HepG2 (cell line): ENCODE data around the gene EED. TPM values are rescaled to one million over a fixed set of nuclear protein-coding genes. Genes with fewer than 3 reads are reported as not detected.

Experiments used
- ATAC-seq: fragments of 200-7000 bp; cut with Tn5 transposase; 3 replicates; pipeline ENCODE4 v1.9.1; 2020; ENCODE audit warnings: mild to moderate bottlenecking, moderate library complexity
- BruUV-seq: library from RNA; stranded (reverse); fragments of 400-500 nt; replicated peaks from 2 replicates; lab custom pipeline; 2021; lab: Mats Ljungman, UMichigan
- CTCF ChIA-PET: fragments of 300-600 bp; formaldehyde crosslinking; extraction: SDS; loops from one replicate; lab custom pipeline; 2021; ENCODE audit warnings: low total read pairs, inconsistent platforms, low intra/inter-chr PET ratio; lab: Yijun Ruan, JAX
- POLR2A ChIA-PET: fragments of 350-600 bp; sonication (Branson Sonifier 250); formaldehyde crosslinking; loops from one replicate; lab custom pipeline; 2020; ENCODE audit warnings: antibody characterized with exemption, inconsistent platforms; lab: Yijun Ruan, JAX
- DNase-seq: peaks from one replicate; pipeline ENCODE4 v3.0.0-alpha.2; 2015; ENCODE audit warnings: low spot score
- FAIRE-seq: peaks from 3 replicates; lab custom pipeline; 2011; peaks lifted over from hg19 to GRCh38; lab: Jason Lieb, UNC
- H2AFZ ChIP-seq: one replicate; pipeline ENCODE4 v1.6.1; 2011; ENCODE audit warnings: low read length, inconsistent platforms
- H3K27ac ChIP-seq: fragments of 300-600 bp; 3 replicates; pipeline ENCODE4 v1.8.0; 2011; ENCODE audit warnings: mixed run types, mild to moderate bottlenecking, mixed read lengths, low read length, inconsistent platforms; ENCODE audit not compliant: insufficient read depth; ENCODE audit errors: extremely low read length
- H3K27me3 ChIP-seq, 2 experiments: fragments of 200-600 bp in 1 of 2; 2 replicates in 1 of 2; 3 replicates in 1 of 2; pipeline versions ENCODE4 v1.6.0 to v1.8.0; 2011; ENCODE audit warnings: low read length in 2 of 2, mild to moderate bottlenecking in 2 of 2, moderate library complexity in 2 of 2, inconsistent platforms in 1 of 2; ENCODE audit not compliant: insufficient read depth in 2 of 2, control insufficient read depth in 1 of 2
- H3K36me3 ChIP-seq, 2 experiments: fragments of 200-600 bp in 1 of 2; replicated peaks in 1 of 2; 2 replicates in 1 of 2; 3 replicates in 1 of 2; pipeline versions ENCODE4 v1.5.1 to v1.8.0; 2011; ENCODE audit warnings: low read length in 2 of 2, inconsistent platforms in 1 of 2; ENCODE audit not compliant: insufficient read depth in 2 of 2, control insufficient read depth in 1 of 2
- H3K4me1 ChIP-seq: 2 replicates; pipeline ENCODE4 v1.5.1; 2012; ENCODE audit warnings: low read length, inconsistent platforms; ENCODE audit not compliant: insufficient read depth
- H3K4me2 ChIP-seq: 2 replicates; pipeline ENCODE4 v1.6.0; 2011; ENCODE audit warnings: low read depth, low read length, inconsistent platforms
- H3K4me3 ChIP-seq, 3 experiments: fragments of 200-600 bp in 1 of 3; sonication (generic), shearing (Covaris generic) in 1 of 3; replicated peaks in 1 of 3; 2 replicates each; pipeline ENCODE4 v1.5.1; 2011 to 2016; ENCODE audit warnings: low read length in 3 of 3, inconsistent platforms in 2 of 3, low read depth in 2 of 3, mild to moderate bottlenecking in 2 of 3, control low read depth in 1 of 3, mixed read lengths in 1 of 3; ENCODE audit not compliant: insufficient read depth in 1 of 3
- H3K79me2 ChIP-seq: one replicate; pipeline ENCODE4 v1.6.1; 2011; ENCODE audit warnings: low read length, inconsistent platforms; ENCODE audit not compliant: insufficient read depth
- H3K9ac ChIP-seq: 2 replicates; pipeline ENCODE4 v1.6.0; 2011; ENCODE audit warnings: mild to moderate bottlenecking, low read depth, low read length, inconsistent platforms; ENCODE audit not compliant: insufficient read depth
- H3K9me3 ChIP-seq: 2 replicates; pipeline ENCODE4 v1.5.1; 2012; ENCODE audit warnings: mild to moderate bottlenecking, low read length
- H4K20me1 ChIP-seq: 2 replicates; pipeline ENCODE4 v1.6.0; 2011; ENCODE audit warnings: inconsistent platforms, mild to moderate bottlenecking, low read length, moderate library complexity; ENCODE audit not compliant: insufficient read depth
- CEBPB ChIP-seq: IDR thresholded peaks from 2 replicates; pipeline ENCODE4 v1.6.1; 2011; ENCODE audit warnings: low read depth, low read length, improper control_type of control experiment, borderline replicate concordance
- EED ChIP-seq: sonication (generic); formaldehyde crosslinking; IDR thresholded peaks from 2 replicates; pipeline ENCODE4 v1.5.0; 2020; ENCODE audit warnings: mild to moderate bottlenecking, missing genetic modification reagents
- HNRNPK ChIP-seq: fragments of 200-400 bp; formaldehyde crosslinking; IDR thresholded peaks from 2 replicates; pipeline ENCODE4 v1.6.1; 2018; ENCODE audit warnings: low read length, low read depth, moderate library complexity, mild to moderate bottlenecking; ENCODE audit not compliant: poor library complexity, severe bottlenecking
- IRX3 ChIP-seq: sonication (generic); formaldehyde crosslinking; IDR thresholded peaks from 2 replicates; pipeline ENCODE4 v1.8.1; 2023; ENCODE audit warnings: mild to moderate bottlenecking, low read depth, missing genetic modification reagents, borderline replicate concordance
- KLF16 ChIP-seq, 2 experiments: sonication (generic) in 1 of 2; formaldehyde crosslinking in 1 of 2; IDR thresholded peaks; 2 replicates each; pipeline versions ENCODE4 v1.6.1 to v1.8.0; 2016 to 2023; ENCODE audit warnings: missing genetic modification reagents in 2 of 2, missing compliant biosample characterization in 1 of 2
- MAFF ChIP-seq: IDR thresholded peaks from 2 replicates; pipeline ENCODE4 v1.6.1; 2011; ENCODE audit warnings: low read depth, low read length, improper control_type of control experiment
- SNAI1 ChIP-seq: sonication (generic); formaldehyde crosslinking; IDR thresholded peaks from 2 replicates; pipeline ENCODE4 v1.5.0; 2020; ENCODE audit warnings: mild to moderate bottlenecking, missing genetic modification reagents, borderline replicate concordance
- U2AF1 ChIP-seq: fragments of 200-400 bp; formaldehyde crosslinking; optimal IDR thresholded peaks from 2 replicates; pipeline ENCODE3; 2017; ENCODE audit warnings: mild to moderate bottlenecking, low read depth, low read length
- ZBTB7B ChIP-seq: sonication (generic); formaldehyde crosslinking; IDR thresholded peaks from 2 replicates; pipeline ENCODE4 v1.4.0; 2020; ENCODE audit warnings: missing genetic modification reagents
- ZFP1 ChIP-seq: IDR thresholded peaks from 2 replicates; pipeline ENCODE4 v1.6.1; 2016
- ZNF136 ChIP-seq: sonication (generic); formaldehyde crosslinking; IDR thresholded peaks from 2 replicates; pipeline ENCODE4 v1.8.1; 2022; ENCODE audit warnings: low read depth, mild to moderate bottlenecking, moderate library complexity, missing genetic modification reagents
- ZNF337 ChIP-seq: sonication (generic); formaldehyde crosslinking; IDR thresholded peaks from 2 replicates; pipeline ENCODE4 v1.5.1; 2020; ENCODE audit warnings: missing genetic modification reagents, low read depth, mild to moderate bottlenecking, borderline replicate concordance
- ZNF354B ChIP-seq: sonication (generic); formaldehyde crosslinking; IDR thresholded peaks from 2 replicates; pipeline ENCODE4 v1.8.0; 2022; ENCODE audit warnings: mild to moderate bottlenecking, missing genetic modification reagents
- ZNF713 ChIP-seq: sonication (generic); formaldehyde crosslinking; IDR thresholded peaks from 2 replicates; pipeline ENCODE4 v1.4.0; 2020; ENCODE audit warnings: mild to moderate bottlenecking, missing genetic modification reagents
- ZNF777 ChIP-seq: sonication (generic); formaldehyde crosslinking; IDR thresholded peaks from 2 replicates; pipeline ENCODE4 v1.4.0; 2020; ENCODE audit warnings: missing genetic modification reagents
- ZNF83 ChIP-seq: sonication (generic); formaldehyde crosslinking; IDR thresholded peaks from 2 replicates; pipeline ENCODE4 v1.4.0; 2020; ENCODE audit warnings: missing genetic modification reagents, mild to moderate bottlenecking, borderline replicate concordance
- ZNF879 ChIP-seq: sonication (generic); formaldehyde crosslinking; IDR thresholded peaks from 2 replicates; pipeline ENCODE4 v1.8.1; 2023; ENCODE audit warnings: missing genetic modification reagents
- ZSCAN21 ChIP-seq: sonication (generic); formaldehyde crosslinking; IDR thresholded peaks from 2 replicates; pipeline ENCODE4 v1.8.0; 2022; ENCODE audit warnings: mild to moderate bottlenecking, missing genetic modification reagents, moderate library complexity, borderline replicate concordance
- WGBS: methylation state at CpG from one replicate; pipeline ENCODE4 v1.1.6; 2017; ENCODE audit warnings: low lambda C conversion rate; 5-methylcytosine and 5-hydroxymethylcytosine counted together
- in situ Hi-C: cut with HindIII; loops from 2 replicates; pipeline ENCODE4 v1.10.0; 2017; ENCODE audit warnings: low pct_unique_long_range_greater_than_20kb; ENCODE audit not compliant: extremely low pct_ligation_motif_present
- intact Hi-C: fragments of 100-400 bp; cut with micrococcal nuclease; formaldehyde crosslinking; loops from one replicate; pipeline ENCODE4 v1.10.0; 2022; ENCODE audit not compliant: unreplicated experiment
- polyA plus RNA-seq, 8 experiments: library from polyadenylated mRNA; depleted of rRNA in 3 of 8; stranded (reverse) in 7 of 8; unstranded in 1 of 8; fragments of >200 nt; fragmentation: Illumina TruSeq in 4 of 8; extraction: Trizol in 4 of 8; gene quantifications; 2 replicates each; pipeline versions ENCODE4 v1.2.1 to v1.2.3, GENCODE V29; 2011 to 2016; ENCODE audit warnings: low read depth in 4 of 8, missing spikeins in 1 of 8, mixed read lengths in 1 of 8; ENCODE audit not compliant: insufficient read depth in 1 of 8
- total RNA-seq, 5 experiments: library from RNA; depleted of rRNA; stranded (reverse); fragments of >200 nt; fragmentation: Illumina TruSeq; extraction: Trizol; gene quantifications; 2 replicates each; pipeline ENCODE4 v1.2.3, GENCODE V29; 2016; ENCODE audit warnings: low read depth in 1 of 5
- TF ChIP-seq, protein P1 (sequence below), 2 experiments: sonication (generic) in 1 of 2; formaldehyde crosslinking in 1 of 2; IDR thresholded peaks; 2 replicates each; pipeline versions ENCODE4 v1.5.1 to v1.6.1; 2011 to 2020; ENCODE audit warnings: borderline replicate concordance in 1 of 2, low read depth in 1 of 2, low read length in 1 of 2, mild to moderate bottlenecking in 1 of 2, missing genetic modification reagents in 1 of 2, moderate library complexity in 1 of 2
- TF ChIP-seq, protein P2 (sequence below): sonication (generic); formaldehyde crosslinking; IDR thresholded peaks from 2 replicates; pipeline ENCODE4 v1.8.1; 2023; ENCODE audit warnings: missing genetic modification reagents, inconsistent platforms, borderline replicate concordance

The EED gene
- total and polyA plus RNA-seq, 2 of the 13 experiments (the other 11 are each of a cell fraction or from before 2014, with no cell fraction given) = 11.0 to 28.4 TPM

GRCh38 chr11:86259730-86260129, 15.2 kb downstream of the EED start:
- H3K4me3 ChIP-seq = no peak overlapping the region
- H3K27ac ChIP-seq = no peak overlapping the region
- intact Hi-C loops = no loop called here
- peaks cover 7% of the 10 kb centered on the region for H3K79me2 ChIP-seq
- H3K27me3 ChIP-seq = no peaks in the 10 kb centered on the region; a peak in 1 of 5 replicates
- no peak overlapping the region for H2AFZ ChIP-seq
- peaks cover 6 to 39% of the 10 kb centered on the region in 2 experiments for H3K36me3 ChIP-seq
- no TSS peak for BruUV-seq
- no peak for TF ChIP-seq SNAI1
- TF ChIP-seq ZBTB7B (CRISPR knock-in tag) = no peak
- TF ChIP-seq, protein P1, sequence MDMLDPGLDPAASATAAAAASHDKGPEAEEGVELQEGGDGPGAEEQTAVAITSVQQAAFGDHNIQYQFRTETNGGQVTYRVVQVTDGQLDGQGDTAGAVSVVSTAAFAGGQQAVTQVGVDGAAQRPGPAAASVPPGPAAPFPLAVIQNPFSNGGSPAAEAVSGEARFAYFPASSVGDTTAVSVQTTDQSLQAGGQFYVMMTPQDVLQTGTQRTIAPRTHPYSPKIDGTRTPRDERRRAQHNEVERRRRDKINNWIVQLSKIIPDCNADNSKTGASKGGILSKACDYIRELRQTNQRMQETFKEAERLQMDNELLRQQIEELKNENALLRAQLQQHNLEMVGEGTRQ (IDR thresholded peaks at IDR 0.05; ENCODE audit: low read depth, low read length) = no peak
- TF ChIP-seq, protein P1 (CRISPR knock-in tag; IDR thresholded peaks at IDR 0.05; ENCODE audit: borderline replicate concordance) = no peak
- TF ChIP-seq ZNF879 (CRISPR knock-in tag) = no peak
- TF ChIP-seq ZNF354B (CRISPR knock-in tag) = no peak
- TF ChIP-seq ZNF777 (CRISPR knock-in tag) = no peak
- no peak for TF ChIP-seq ZSCAN21 (CRISPR knock-in tag)
- no peak for TF ChIP-seq ZNF337 (CRISPR knock-in tag)
- TF ChIP-seq EED (CRISPR knock-in tag) = no peak
- no peak for TF ChIP-seq KLF16 (CRISPR knock-in tag; IDR thresholded peaks at IDR 0.05)
- no peak for TF ChIP-seq MAFF
- TF ChIP-seq IRX3 (CRISPR knock-in tag) = no peak
- TF ChIP-seq ZNF713 (CRISPR knock-in tag) = no peak
- TF ChIP-seq, protein P2, sequence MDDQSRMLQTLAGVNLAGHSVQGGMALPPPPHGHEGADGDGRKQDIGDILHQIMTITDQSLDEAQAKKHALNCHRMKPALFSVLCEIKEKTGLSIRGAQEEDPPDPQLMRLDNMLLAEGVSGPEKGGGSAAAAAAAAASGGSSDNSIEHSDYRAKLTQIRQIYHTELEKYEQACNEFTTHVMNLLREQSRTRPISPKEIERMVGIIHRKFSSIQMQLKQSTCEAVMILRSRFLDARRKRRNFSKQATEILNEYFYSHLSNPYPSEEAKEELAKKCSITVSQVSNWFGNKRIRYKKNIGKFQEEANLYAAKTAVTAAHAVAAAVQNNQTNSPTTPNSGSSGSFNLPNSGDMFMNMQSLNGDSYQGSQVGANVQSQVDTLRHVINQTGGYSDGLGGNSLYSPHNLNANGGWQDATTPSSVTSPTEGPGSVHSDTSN (CRISPR knock-in tag) = no peak
- no peak for TF ChIP-seq ZNF83
- TF ChIP-seq ZFP1 (CRISPR knock-in tag) = no peak
- TF ChIP-seq U2AF1 = no peak
- TF ChIP-seq HNRNPK = no peak
- TF ChIP-seq ZNF136 (CRISPR knock-in tag) = no peak
- TF ChIP-seq CEBPB = no peak
- H3K9me3 ChIP-seq = no peaks in the 10 kb centered on the region
- no peak for FAIRE-seq
- CTCF ChIA-PET = no interaction called here
- no peak for ATAC-seq
- no peak overlapping the region for H3K9ac ChIP-seq
- no peaks in the 10 kb centered on the region for H4K20me1 ChIP-seq
- 94% methylated on average over 1 of the region's 1 CpG for WGBS
- DNase-seq = no peak
- in situ Hi-C loops = loop anchor here (25.0 kb wide), 1 partner anchor 622 kb away; the partner anchor contains the start of genes DLG2, TMEM126A and TMEM126B
- H3K4me1 ChIP-seq = no peaks in the 10 kb centered on the region
- no peak overlapping the region for H3K4me2 ChIP-seq
- POLR2A ChIA-PET = no interaction called here
